Large intestine (tissue), 12 donors: ENCODE data around the gene PLSCR4. TPM values are rescaled to one million over a fixed set of nuclear protein-coding genes. Genes with fewer than 3 reads are reported as not detected.
"Not testable (repeated sequence)": the region's sequence is repeated elsewhere in the genome, so short reads cannot be mapped to it uniquely, and the experiment has no call there.

Experiments
- DNase-seq, 2 donors: peaks; one replicate each; pipeline versions ENCODE4 v3.0.0 to v3.0.0-alpha.2; 2013
- H3K27ac ChIP-seq: one replicate; pipeline ENCODE4 v1.5.1; 2013; ENCODE audit warnings: low read length
- H3K27me3 ChIP-seq: 2 replicates; pipeline ENCODE4 v1.6.1; 2013; ENCODE audit warnings: low read length; ENCODE audit not compliant: control insufficient read depth, insufficient read depth
- H3K36me3 ChIP-seq: 2 replicates; pipeline ENCODE4 v1.6.1; 2013; ENCODE audit warnings: low read length; ENCODE audit not compliant: control insufficient read depth, insufficient read depth
- H3K4me1 ChIP-seq: one replicate; pipeline ENCODE4 v1.6.1; 2013; ENCODE audit warnings: low read length; ENCODE audit not compliant: control insufficient read depth, insufficient read depth
- H3K4me3 ChIP-seq: one replicate; pipeline ENCODE4 v1.5.1; 2013; ENCODE audit warnings: low read length
- H3K9me3 ChIP-seq: one replicate; pipeline ENCODE4 v1.6.1; 2013; ENCODE audit warnings: mild to moderate bottlenecking, low read depth, low read length, moderate library complexity; ENCODE audit not compliant: control insufficient read depth
- WGBS: methylation state at CpG from one replicate; pipeline ENCODE4 v1.1.5; 2013; ENCODE audit warnings: low lambda C conversion rate; ENCODE audit not compliant: insufficient coverage; 5-methylcytosine and 5-hydroxymethylcytosine counted together
- long read RNA-seq, 11 donors: transcript quantifications; one replicate each; lab custom pipeline, GENCODE V29; 2026
- polyA plus RNA-seq: library from polyadenylated mRNA; unstranded; fragments of 120-200 nt; gene quantifications from one replicate; pipeline ENCODE4 v1.2.1, GENCODE V29; 2013

The PLSCR4 gene
- polyA plus RNA-seq, result 38.8 TPM
- long read RNA-seq, donor 1, result 0 reads
- long read RNA-seq, donor 2, transcript PLSCR4-201 (9 exons, 3,303 nt), result major isoform, 7 of 8 reads
- long read RNA-seq, donor 2, partial matches to known transcripts, result 0 of 8 reads
- long read RNA-seq, donor 2, other reads (novel, unspliced or antisense), result 0 of 8 reads
- long read RNA-seq, donor 3, result 0 reads
- long read RNA-seq, donor 4, result 0 reads
- long read RNA-seq, donor 5, partial matches to known transcripts, result 0 of 5 reads
- long read RNA-seq, donor 5, other reads (novel, unspliced or antisense), result 0 of 5 reads
- long read RNA-seq, donor 6, partial matches to known transcripts, result 0 of 3 reads
- long read RNA-seq, donor 6, other reads (novel, unspliced or antisense), result 0 of 3 reads
- long read RNA-seq, donor 7, partial matches to known transcripts, result 0 of 5 reads
- long read RNA-seq, donor 7, other reads (novel, unspliced or antisense), result 0 of 5 reads
- long read RNA-seq, donor 8, partial matches to known transcripts, result 0 of 3 reads
- long read RNA-seq, donor 8, other reads (novel, unspliced or antisense), result 0 of 3 reads
- long read RNA-seq, donor 9, partial matches to known transcripts, result 0 of 3 reads
- long read RNA-seq, donor 9, other reads (novel, unspliced or antisense), result 0 of 3 reads
- long read RNA-seq, donor 10, transcript PLSCR4-201 (9 exons, 3,303 nt), result major isoform, 5 of 6 reads
- long read RNA-seq, donor 10, partial matches to known transcripts, result 0 of 6 reads
- long read RNA-seq, donor 10, other reads (novel, unspliced or antisense), result 0 of 6 reads
- long read RNA-seq, donor 11, partial matches to known transcripts, result 0 of 2 reads
- long read RNA-seq, donor 11, other reads (novel, unspliced or antisense), result 0 of 2 reads

GRCh38 chr3:146250449-146251382, at the start of gene PLSCR4:
PLSCR4 (minus strand) TSS chr3:146251105; CDS start chr3:146222071, 29,034 bp downstream.
- peak; percentile 49 to 81 for DNase-seq
- peak within 1 kb of the TSS; percentile 83 for H3K27ac ChIP-seq
- peaks cover 3% of the 10 kb centered on the region for H3K9me3 ChIP-seq
- H3K27me3 ChIP-seq, result no peaks in the 10 kb centered on the region
- H3K4me3 ChIP-seq, result peak within 1 kb of the TSS; percentile 81
- WGBS, result 0% methylated on average over 2 of the region's 78 CpGs
- no peaks in the 10 kb centered on the region for H3K36me3 ChIP-seq
- H3K4me1 ChIP-seq, result no peaks in the 10 kb centered on the region

GRCh38 chr3:146293401-146293800, 42.5 kb upstream of the PLSCR4 start:
- not testable (repeated sequence) for H3K27me3 ChIP-seq, H3K4me1 ChIP-seq, H3K27ac ChIP-seq, H3K36me3 ChIP-seq, DNase-seq, H3K9me3 ChIP-seq, H3K4me3 ChIP-seq
- no CpG with 5 or more reads among the region's 6 CpGs for WGBS

- no CpG with 5 or more reads among the region's 1 CpG for WGBS
- H3K4me3 ChIP-seq, result no peak overlapping the region
- peak overlapping the region; percentile 27 for H3K27ac ChIP-seq
- no peaks in the 10 kb centered on the region for H3K36me3 ChIP-seq
- DNase-seq, result peak; percentile 59 to 81
- H3K27me3 ChIP-seq, result no peaks in the 10 kb centered on the region
- H3K9me3 ChIP-seq, result no peaks in the 10 kb centered on the region
- peaks cover 6% of the 10 kb centered on the region for H3K4me1 ChIP-seq
Observed at GRCh38 chr3:146283781-146284445, 33.0 kb upstream of the PLSCR4 start.

GRCh38 chr3:146280864-146281263, 30.0 kb upstream of the PLSCR4 start:
- H3K4me1 ChIP-seq, result peaks cover 15% of the 10 kb centered on the region
- no peaks in the 10 kb centered on the region for H3K9me3 ChIP-seq
- WGBS, result no CpG with 5 or more reads among the region's 4 CpGs
- H3K27ac ChIP-seq, result no peak overlapping the region
- no peaks in the 10 kb centered on the region for H3K36me3 ChIP-seq
- H3K27me3 ChIP-seq, result no peaks in the 10 kb centered on the region
- no peak for DNase-seq
- no peak overlapping the region for H3K4me3 ChIP-seq

- Histone ChIP-seq H3K27me3 (no peaks in the 10 kb centered on the region), H3K4me3 (no peak overlapping the region), H3K4me1 (peaks cover 15% of the 10 kb centered on the region), H3K27ac (no peak overlapping the region), H3K9me3 (no peaks in the 10 kb centered on the region), H3K36me3 (no peaks in the 10 kb centered on the region)
- no peak for DNase-seq
- no CpG with 5 or more reads among the region's 3 CpGs for WGBS
Observed at GRCh38 chr3:146279951-146280350, 29.0 kb upstream of the PLSCR4 start.

- H3K27ac ChIP-seq, result no peak overlapping the region
- 0% methylated on average over 1 of the region's 2 CpGs for WGBS
- DNase-seq, result peak; percentile 12 to 66
- no peak overlapping the region for H3K4me3 ChIP-seq
- H3K36me3 ChIP-seq, result no peaks in the 10 kb centered on the region
- peaks cover 13% of the 10 kb centered on the region for H3K4me1 ChIP-seq
- H3K9me3 ChIP-seq, result no peaks in the 10 kb centered on the region
- H3K27me3 ChIP-seq, result no peaks in the 10 kb centered on the region
Observed at GRCh38 chr3:146279013-146279412, 28.1 kb upstream of the PLSCR4 start.

GRCh38 chr3:146277953-146278631, 27.2 kb upstream of the PLSCR4 start:
- peak overlapping the region; percentile 31 for H3K27ac ChIP-seq
- no peaks in the 10 kb centered on the region for H3K9me3 ChIP-seq
- H3K36me3 ChIP-seq, result no peaks in the 10 kb centered on the region
- DNase-seq, result peak; percentile 7 to 59
- no CpG with 5 or more reads among the region's 2 CpGs for WGBS
- peaks cover 12% of the 10 kb centered on the region for H3K4me1 ChIP-seq
- H3K27me3 ChIP-seq, result no peaks in the 10 kb centered on the region
- H3K4me3 ChIP-seq, result no peak overlapping the region

GRCh38 chr3:146275476-146275875, 24.6 kb upstream of the PLSCR4 start:
- Histone ChIP-seq H3K27ac (no peak overlapping the region), H3K36me3 (no peaks in the 10 kb centered on the region), H3K4me3 (no peak overlapping the region), H3K4me1 (peaks cover 10% of the 10 kb centered on the region), H3K9me3 (no peaks in the 10 kb centered on the region), H3K27me3 (no peaks in the 10 kb centered on the region)
- 94% methylated on average over 2 of the region's 3 CpGs for WGBS
- DNase-seq, result no peak

- Histone ChIP-seq H3K9me3 (no peaks in the 10 kb centered on the region), H3K36me3 (no peaks in the 10 kb centered on the region), H3K27me3 (no peaks in the 10 kb centered on the region), H3K27ac (no peak overlapping the region), H3K4me1 (peaks cover 10% of the 10 kb centered on the region), H3K4me3 (no peak overlapping the region)
- WGBS, result 71% methylated on average over 1 of the region's 1 CpG
- DNase-seq, result peak in 1 of 2 donors; percentile 43
Observed at GRCh38 chr3:146274833-146275232, 23.9 kb upstream of the PLSCR4 start.
